H1 (cell line): ENCODE data around the gene MS4A7. TPM values are rescaled to one million over a fixed set of nuclear protein-coding genes. Genes with fewer than 3 reads are reported as not detected.

ENCODE experiments used
- CTCF ChIA-PET: fragments of 300-600 bp; sonication (Branson Sonifier 250); formaldehyde crosslinking; loops from one replicate; lab custom pipeline; 2021; ENCODE audit not compliant: partially characterized antibody; lab: Charles Lee
- POLR2A ChIA-PET: fragments of 300-600 bp; sonication (Branson Sonifier 250); formaldehyde crosslinking; loops from one replicate; lab custom pipeline; 2021; ENCODE audit warnings: inconsistent platforms; ENCODE audit not compliant: partially characterized antibody; lab: Charles Lee
- DNase-seq, 2 experiments: peaks; one replicate each; pipeline versions ENCODE4 v3.0.0 to v3.0.0-alpha.2; 2010 to 2022; ENCODE audit warnings: low spot score in 2 of 2, low read depth in 1 of 2, mixed read lengths in 1 of 2
- FAIRE-seq: peaks from 2 replicates; lab custom pipeline; 2011; peaks lifted over from hg19 to GRCh38; lab: Jason Lieb, UNC
- H2AFZ ChIP-seq: 2 replicates; pipeline ENCODE4 v1.8.1; 2012; ENCODE audit warnings: low read length, inconsistent platforms
- H2AK5ac ChIP-seq: 2 replicates; pipeline ENCODE4 v1.6.1; 2013; ENCODE audit warnings: low read depth, low read length
- H2BK120ac ChIP-seq: replicated peaks from 2 replicates; pipeline ENCODE3; 2013; ENCODE audit warnings: low read depth, low read length, inconsistent platforms
- H2BK12ac ChIP-seq: 2 replicates; pipeline ENCODE4 v1.6.1; 2013; ENCODE audit warnings: low read depth, low read length
- H2BK15ac ChIP-seq: 2 replicates; pipeline ENCODE4 v1.6.1; 2013; ENCODE audit warnings: low read length
- H2BK20ac ChIP-seq: 2 replicates; pipeline ENCODE4 v1.6.1; 2013; ENCODE audit warnings: low read length
- H2BK5ac ChIP-seq: 2 replicates; pipeline ENCODE4 v1.6.1; 2013; ENCODE audit warnings: low read depth, low read length
- H3K14ac ChIP-seq: 2 replicates; pipeline ENCODE4 v1.6.1; 2013; ENCODE audit warnings: inconsistent platforms; ENCODE audit not compliant: insufficient read length
- H3K18ac ChIP-seq: 2 replicates; pipeline ENCODE4 v1.6.1; 2013; ENCODE audit warnings: low read length; ENCODE audit errors: extremely low read depth
- H3K23ac ChIP-seq: 2 replicates; pipeline ENCODE4 v1.6.1; 2013; ENCODE audit warnings: inconsistent platforms; ENCODE audit not compliant: insufficient read length
- H3K23me2 ChIP-seq: 2 replicates; pipeline ENCODE4 v1.6.1; 2013; ENCODE audit warnings: low read depth, low read length
- H3K27ac ChIP-seq: 2 replicates; pipeline ENCODE4 v1.6.1; 2011; ENCODE audit warnings: low read depth, low read length, inconsistent platforms
- H3K27me3 ChIP-seq, 4 experiments: replicated peaks in 1 of 4; 1 replicate in 1 of 4; 2 replicates in 3 of 4; pipeline versions ENCODE4 v1.6.1 to v1.8.1; 2011 to 2013; ENCODE audit warnings: low read length in 3 of 4, mild to moderate bottlenecking in 3 of 4, inconsistent platforms in 2 of 4, mixed read lengths in 2 of 4, moderate library complexity in 1 of 4; ENCODE audit not compliant: control insufficient read depth in 3 of 4, insufficient read depth in 3 of 4; ENCODE audit errors: extremely low read depth in 1 of 4
- H3K36me3 ChIP-seq, 4 experiments: 2 replicates each; pipeline versions ENCODE4 v1.6.1 to v1.8.1; 2011 to 2013; ENCODE audit warnings: mild to moderate bottlenecking in 4 of 4, low read length in 3 of 4, moderate library complexity in 2 of 4, control low read depth in 1 of 4, inconsistent platforms in 1 of 4; ENCODE audit not compliant: insufficient read depth in 4 of 4, control insufficient read depth in 2 of 4
- H3K4ac ChIP-seq: replicated peaks from 2 replicates; pipeline ENCODE3; 2013; ENCODE audit warnings: low read length, low read depth, mixed read lengths, inconsistent platforms; ENCODE audit not compliant: insufficient read length
- H3K4me1 ChIP-seq, 4 experiments: replicated peaks in 1 of 4; 1 replicate in 1 of 4; 2 replicates in 3 of 4; pipeline versions ENCODE4 v1.6.1 to v1.8.1; 2011 to 2013; ENCODE audit warnings: low read length in 3 of 4, inconsistent platforms in 2 of 4, mixed read lengths in 1 of 4; ENCODE audit not compliant: insufficient read depth in 4 of 4, control insufficient read depth in 3 of 4
- H3K4me2 ChIP-seq, 2 experiments: 2 replicates each; pipeline versions ENCODE4 v1.6.1 to v1.8.1; 2011 to 2013; ENCODE audit warnings: low read depth in 2 of 2, low read length in 2 of 2, control low read depth in 1 of 2, inconsistent platforms in 1 of 2, mild to moderate bottlenecking in 1 of 2; ENCODE audit not compliant: insufficient read depth in 1 of 2
- H3K4me3 ChIP-seq, 4 experiments: fragments of 200-600, 300-600 bp in 1 of 4; sonication (generic), shearing (Covaris generic), sonication (Bioruptor Twin) in 1 of 4; 2 replicates each; pipeline versions ENCODE4 v1.5.1 to v1.8.1; 2011 to 2016; ENCODE audit warnings: low read length in 4 of 4, low read depth in 3 of 4, control low read depth in 2 of 4, inconsistent platforms in 2 of 4, mild to moderate bottlenecking in 2 of 4, mixed read lengths in 1 of 4, moderate library complexity in 1 of 4; ENCODE audit not compliant: insufficient read depth in 2 of 4; ENCODE audit errors: extremely low read depth in 1 of 4
- H3K56ac ChIP-seq: replicated peaks from 2 replicates; pipeline ENCODE3; 2013; ENCODE audit warnings: low read depth, mild to moderate bottlenecking, mixed read lengths, low read length, inconsistent platforms; ENCODE audit not compliant: insufficient read length
- H3K79me1 ChIP-seq: 2 replicates; pipeline ENCODE4 v1.6.1; 2013; ENCODE audit warnings: low read depth, low read length, control low read depth
- H3K79me2 ChIP-seq, 2 experiments: 2 replicates each; pipeline versions ENCODE4 v1.6.1 to v1.8.1; 2012 to 2013; ENCODE audit warnings: low read length in 2 of 2, mild to moderate bottlenecking in 2 of 2, inconsistent platforms in 1 of 2; ENCODE audit not compliant: insufficient read depth in 2 of 2, control insufficient read depth in 1 of 2
- H3K9ac ChIP-seq, 4 experiments: replicated peaks in 1 of 4; 1 replicate in 1 of 4; 2 replicates in 3 of 4; pipeline versions ENCODE4 v1.6.1 to v1.8.1; 2011 to 2013; ENCODE audit warnings: low read depth in 3 of 4, low read length in 3 of 4, control low read depth in 2 of 4, mild to moderate bottlenecking in 2 of 4, moderate library complexity in 2 of 4, inconsistent platforms in 1 of 4; ENCODE audit errors: extremely low read depth in 1 of 4
- H3K9me3 ChIP-seq, 2 experiments: 2 replicates each; pipeline versions ENCODE4 v1.6.1 to v1.8.1; 2012 to 2013; ENCODE audit warnings: mild to moderate bottlenecking in 2 of 2, moderate library complexity in 2 of 2, control low read depth in 1 of 2, inconsistent platforms in 1 of 2, low read depth in 1 of 2, low read length in 1 of 2, mixed read lengths in 1 of 2; ENCODE audit not compliant: insufficient read depth in 2 of 2
- H4K20me1 ChIP-seq, 2 experiments: replicated peaks in 1 of 2; 2 replicates each; pipeline versions ENCODE3 to v1.8.1; 2011 to 2013; ENCODE audit warnings: inconsistent platforms in 2 of 2, low read length in 2 of 2, mild to moderate bottlenecking in 1 of 2; ENCODE audit not compliant: insufficient read depth in 2 of 2, control insufficient read depth in 1 of 2
- H4K5ac ChIP-seq: 2 replicates; pipeline ENCODE4 v1.6.1; 2013; ENCODE audit warnings: low read length, low read depth, mixed read lengths, inconsistent platforms; ENCODE audit not compliant: insufficient read length
- H4K8ac ChIP-seq: 2 replicates; pipeline ENCODE4 v1.8.0; 2013; ENCODE audit warnings: mild to moderate bottlenecking, moderate library complexity, low read length, inconsistent platforms; ENCODE audit not compliant: insufficient read depth; ENCODE audit errors: extremely low read depth
- H4K91ac ChIP-seq: replicated peaks from 2 replicates; pipeline ENCODE3; 2013; ENCODE audit warnings: low read length, mixed read lengths, inconsistent platforms; ENCODE audit not compliant: insufficient read length
- BRCA1 ChIP-seq: IDR thresholded peaks from 2 replicates; pipeline ENCODE4 v1.6.1; 2012; ENCODE audit warnings: low read depth, low read length, improper control_type of control experiment
- CEBPB ChIP-seq: IDR thresholded peaks from 2 replicates; pipeline ENCODE4 v1.6.1; 2012; ENCODE audit warnings: low read depth, low read length
- CHD2 ChIP-seq: IDR thresholded peaks from 2 replicates; pipeline ENCODE4 v1.6.1; 2012; ENCODE audit warnings: low read length, improper control_type of control experiment
- CTBP2 ChIP-seq: IDR thresholded peaks from 2 replicates; pipeline ENCODE4 v1.7.0; 2011; ENCODE audit warnings: borderline replicate concordance, mild to moderate bottlenecking, moderate library complexity, mixed read lengths, low read length; ENCODE audit not compliant: insufficient read depth, insufficient read length
- GTF2F1 ChIP-seq: IDR thresholded peaks from 2 replicates; pipeline ENCODE4 v1.6.1; 2012; ENCODE audit warnings: low read depth, low read length, improper control_type of control experiment, borderline replicate concordance
- HDAC2 ChIP-seq, 2 experiments: fragments of 300-600 bp in 1 of 2; sonication (generic) in 1 of 2; IDR thresholded peaks; 2 replicates each; pipeline ENCODE4 v1.6.1; 2011 to 2012; ENCODE audit warnings: low read depth in 2 of 2, low read length in 2 of 2, mild to moderate bottlenecking in 2 of 2, moderate library complexity in 2 of 2, borderline replicate concordance in 1 of 2, inconsistent platforms in 1 of 2
- JUN ChIP-seq: IDR thresholded peaks from 2 replicates; pipeline ENCODE4 v1.6.1; 2011; ENCODE audit warnings: low read depth, mild to moderate bottlenecking, improper control_type of control experiment, low read length
- POU5F1 ChIP-seq: IDR thresholded peaks from 2 replicates; pipeline ENCODE4 v1.6.1; 2011; ENCODE audit warnings: low read depth, mild to moderate bottlenecking, low read length, moderate library complexity
- RNF2 ChIP-seq: fragments of 200-900, 300-1000 bp; sonication (generic); IDR thresholded peaks from 2 replicates; pipeline ENCODE4 v1.7.1; 2016; ENCODE audit warnings: borderline replicate concordance, low read depth, mild to moderate bottlenecking, antibody characterized with exemption, low read length; ENCODE audit not compliant: poor library complexity, severe bottlenecking; ENCODE audit errors: missing control alignments
- SRF ChIP-seq: IDR thresholded peaks from 2 replicates; pipeline ENCODE4 v1.6.1; 2011; ENCODE audit warnings: mild to moderate bottlenecking, low read depth, low read length, moderate library complexity
- TAF7 ChIP-seq: optimal IDR thresholded peaks from 2 replicates; pipeline ENCODE3; 2011; ENCODE audit warnings: low read depth, mild to moderate bottlenecking, inconsistent platforms, low read length, moderate library complexity, borderline replicate concordance
- TEAD4 ChIP-seq: IDR thresholded peaks from 2 replicates; pipeline ENCODE4 v1.6.1; 2012; ENCODE audit warnings: low read depth, low read length, inconsistent platforms, mixed read lengths
- YY1 ChIP-seq: IDR thresholded peaks from 2 replicates; pipeline ENCODE4 v1.6.1; 2011; ENCODE audit warnings: low read depth, mild to moderate bottlenecking, low read length
- ZNF274 ChIP-seq: IDR thresholded peaks from 2 replicates; pipeline ENCODE4 v1.7.0; 2012; ENCODE audit warnings: low read length, borderline replicate concordance; ENCODE audit errors: extremely low read depth
- WGBS, 2 experiments: shearing (Covaris generic) in 1 of 2; methylation state at CpG; one replicate each; pipeline versions ENCODE4 v1.1.6 to v1.1.7; 2013 to 2015; ENCODE audit warnings: low lambda C conversion rate in 2 of 2, mixed read lengths in 2 of 2, inconsistent platforms in 1 of 2, low coverage in 1 of 2, missing lambda C conversion rate in 1 of 2; ENCODE audit not compliant: insufficient replicate concordance in 2 of 2, insufficient coverage in 1 of 2, insufficient read length in 1 of 2; ENCODE audit errors: extremely low coverage in 1 of 2, missing lambda C conversion rate in 1 of 2; 5-methylcytosine and 5-hydroxymethylcytosine counted together
- polyA plus RNA-seq, 7 experiments: library from polyadenylated mRNA; depleted of rRNA in 3 of 7; stranded (reverse) in 5 of 7; unstranded in 2 of 7; fragments of >200 nt in 5 of 7; fragments of 200-250 nt in 2 of 7; gene quantifications; 1 replicate in 5 of 7; 2 replicates in 1 of 7; 4 replicates in 1 of 7; pipeline versions ENCODE4 v1.2.1 to v1.2.3, GENCODE V29; 2011 to 2013; ENCODE audit warnings: missing spikeins in 2 of 7, mixed read lengths in 2 of 7
- total RNA-seq: library from RNA; stranded (reverse); fragmentation: NEBNext Ultra II Directional; extraction: Animal tissue kit (Norgen Biotek cat#: 25700); gene quantifications from 2 replicates; pipeline ENCODE4 v1.2.1, GENCODE V29; 2021

MS4A7 gene
- total and polyA plus RNA-seq, 2 of the 8 experiments (the other 6 are each of a cell fraction or from before 2014, with no cell fraction given) = not detected

DNA sequence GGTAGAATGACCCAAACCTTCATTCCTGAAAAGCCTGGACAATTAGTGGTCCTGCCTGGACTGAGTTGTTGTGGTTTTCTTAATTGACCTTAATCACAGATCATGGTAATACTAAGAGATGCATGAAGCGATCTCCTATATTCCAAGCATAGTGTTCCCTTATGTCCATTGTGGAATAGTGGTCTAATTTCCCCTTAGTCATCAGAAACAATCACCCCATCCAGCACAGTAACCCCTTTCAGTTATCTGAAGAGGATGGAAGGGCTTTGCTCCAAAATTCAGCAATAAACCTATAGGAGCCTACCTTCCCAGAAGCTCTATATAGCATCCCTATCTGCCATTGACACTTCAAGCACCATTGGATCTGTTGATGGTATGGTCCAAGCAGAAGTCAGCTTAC is 44.3 kb downstream of the MS4A7 start:
- POLR2A ChIA-PET = no interaction called here
- Histone ChIP-seq H2BK15ac (no peak overlapping the region), H3K23ac (no peak overlapping the region), H2BK20ac (no peak overlapping the region), H3K18ac (no peak overlapping the region), H2BK5ac (no peak overlapping the region), H4K91ac (no peak overlapping the region), H3K9me3 (peaks cover 2 to 6% of the 10 kb centered on the region in 2 experiments; a peak in 1 of 4 replicates), H3K79me2 (no peaks in the 10 kb centered on the region), H3K4ac (no peak overlapping the region), H3K4me2 (no peak overlapping the region), H3K56ac (no peak overlapping the region), H2AK5ac (no peak overlapping the region), H2AFZ (no peak overlapping the region), H3K14ac (no peak overlapping the region), H4K5ac (no peak overlapping the region), H3K27ac (no peak overlapping the region), H3K27me3 (no peaks in the 10 kb centered on the region), H4K8ac (no peak overlapping the region), H3K9ac (no peak overlapping the region), H3K4me3 (no peak overlapping the region), H2BK12ac (no peak overlapping the region), H4K20me1 (no peaks in the 10 kb centered on the region), H3K79me1 (no peaks in the 10 kb centered on the region), H3K36me3 (no peaks in the 10 kb centered on the region), H3K4me1 (no peaks in the 10 kb centered on the region), H3K23me2 (no peaks in the 10 kb centered on the region), H2BK120ac (no peak overlapping the region)
- 84% methylated on average over 1 of the region's 1 CpG; no CpG with 5 or more reads in 1 of the 2 experiments for WGBS, 2 experiments
- DNase-seq = no peak
- CTCF ChIA-PET = no interaction called here
- FAIRE-seq = no peak
- TF ChIP-seq JUN (no peak), YY1 (no peak), RNF2 (no peak), HDAC2 (IDR thresholded peaks at IDR 0.05; ENCODE audit: borderline replicate concordance in 1 of 2, low read depth in 2 of 2, low read length in 2 of 2) (no peak), POU5F1 (no peak), CEBPB (no peak), TEAD4 (no peak), ZNF274 (no peak), BRCA1 (no peak), CHD2 (no peak), SRF (no peak), GTF2F1 (no peak), CTBP2 (no peak), TAF7 (no peak)
